ENCODE data around the gene POLD2. TPM values are rescaled to one million over a fixed set of nuclear protein-coding genes. Genes with fewer than 3 reads are reported as not detected.
A peak's percentile ranks its signal among the peaks of the same experiment; 100 is the strongest.

POLD2 gene
- total and polyA plus RNA-seq, 2 donors (not counting 3 experiments of a cell fraction or from before 2014, with no cell fraction given) = 96.5 to 122 TPM

DNA sequence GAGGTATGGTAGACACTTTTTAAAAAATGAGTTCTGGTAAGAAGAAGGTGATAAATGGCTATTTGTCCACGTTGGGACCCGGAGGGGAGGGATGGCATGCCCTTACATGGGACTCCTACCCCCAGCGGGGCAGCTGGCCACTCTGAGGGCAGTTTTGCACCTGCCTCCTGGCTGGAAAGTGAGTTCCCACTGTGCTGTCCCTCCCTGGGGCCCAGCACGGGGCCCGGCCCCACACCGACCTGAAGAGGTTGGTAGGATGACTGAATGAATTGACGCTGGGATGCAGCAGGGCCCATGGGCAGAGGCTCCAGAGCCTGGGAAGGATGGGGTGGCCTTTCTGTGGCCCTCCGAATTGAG, 19.8 kb downstream of the POLD2 start:
- Histone ChIP-seq H3K36me3 (ENCODE audit: control insufficient read depth in 2 of 2, extremely low read depth in 1 of 2, insufficient read depth in 2 of 2, low read length in 2 of 2) (no peaks in the 10 kb centered on the region), H3K27ac (ENCODE audit: insufficient read depth, low read depth, low read length) (no peak overlapping the region), H3K79me2 (ENCODE audit: control insufficient read depth, insufficient read depth, low read length) (peaks cover 5% of the 10 kb centered on the region), H3K4me1 (ENCODE audit: control insufficient read depth, extremely low read depth, insufficient read depth, low read length) (peaks cover 3% of the 10 kb centered on the region), H3K9ac (replicated peaks; ENCODE audit: extremely low read depth, insufficient read depth, low read length) (no peak overlapping the region), H4K20me1 (replicated peaks; ENCODE audit: control insufficient read depth, extremely low read depth, insufficient read depth, low read length) (no peaks in the 10 kb centered on the region), H3K4me3 (replicated peaks in 1 of 3; ENCODE audit: insufficient read depth in 1 of 3, low read depth in 1 of 3, low read length in 3 of 3) (peak overlapping the region in 1 of 3 experiments; percentile 59), H3K4me2 (ENCODE audit: insufficient read depth, low read length) (no peak overlapping the region), H2AFZ (ENCODE audit: low read depth, low read length) (peak overlapping the region; percentile 60), H3K9me3 (replicated peaks; ENCODE audit: control insufficient read depth, insufficient read depth, low read length) (no peaks in the 10 kb centered on the region), H3K27me3 (ENCODE audit: control insufficient read depth in 2 of 2, insufficient read depth in 2 of 2, low read length in 2 of 2) (no peaks in the 10 kb centered on the region), H3K9me1 (replicated peaks; ENCODE audit: control insufficient read depth, extremely low read depth, insufficient read depth, low read length) (no peaks in the 10 kb centered on the region)
- ChIA-PET POLR2A (no interaction called here), CTCF (no interaction called here)
- BruUV-seq (replicated peaks) = no TSS peak
- intact Hi-C loops (cut with micrococcal nuclease) (no loop called here), dilution Hi-C loops (cut with MboI; ENCODE audit: extremely low pct_ligation_motif_present, low sequenced_read_pairs) (no loop called here)
- FAIRE-seq (no peak), DNase-seq (ENCODE audit: low read depth, low spot score) (no peak)
- TF ChIP-seq POLR2AphosphoS5 (IDR thresholded peaks at IDR 0.05; ENCODE audit: insufficient read depth, low read depth, low read length) (no peak), JUN (IDR thresholded peaks at IDR 0.05; ENCODE audit: borderline replicate concordance, insufficient read depth, insufficient read length, low read depth) (no peak), FOS (IDR thresholded peaks at IDR 0.05; ENCODE audit: borderline replicate concordance, insufficient read depth, low read length) (no peak), MYC (IDR thresholded peaks at IDR 0.05; ENCODE audit: low read depth, low read length) (no peak), GATA2 (IDR thresholded peaks at IDR 0.05; ENCODE audit: insufficient read depth, insufficient read length, low read depth, low read length) (no peak), POLR2A (IDR thresholded peaks at IDR 0.05; ENCODE audit: low read depth, low read length) (no peak), EZH2 (IDR thresholded peaks at IDR 0.05; ENCODE audit: borderline replicate concordance, low read depth, low read length, severe bottlenecking) (no peak)
- TF ChIP-seq, protein P1, sequence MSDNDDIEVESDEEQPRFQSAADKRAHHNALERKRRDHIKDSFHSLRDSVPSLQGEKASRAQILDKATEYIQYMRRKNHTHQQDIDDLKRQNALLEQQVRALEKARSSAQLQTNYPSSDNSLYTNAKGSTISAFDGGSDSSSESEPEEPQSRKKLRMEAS (IDR thresholded peaks at IDR 0.05; ENCODE audit: insufficient read depth, insufficient read length) = no peak
- TF ChIP-seq, protein P2, sequence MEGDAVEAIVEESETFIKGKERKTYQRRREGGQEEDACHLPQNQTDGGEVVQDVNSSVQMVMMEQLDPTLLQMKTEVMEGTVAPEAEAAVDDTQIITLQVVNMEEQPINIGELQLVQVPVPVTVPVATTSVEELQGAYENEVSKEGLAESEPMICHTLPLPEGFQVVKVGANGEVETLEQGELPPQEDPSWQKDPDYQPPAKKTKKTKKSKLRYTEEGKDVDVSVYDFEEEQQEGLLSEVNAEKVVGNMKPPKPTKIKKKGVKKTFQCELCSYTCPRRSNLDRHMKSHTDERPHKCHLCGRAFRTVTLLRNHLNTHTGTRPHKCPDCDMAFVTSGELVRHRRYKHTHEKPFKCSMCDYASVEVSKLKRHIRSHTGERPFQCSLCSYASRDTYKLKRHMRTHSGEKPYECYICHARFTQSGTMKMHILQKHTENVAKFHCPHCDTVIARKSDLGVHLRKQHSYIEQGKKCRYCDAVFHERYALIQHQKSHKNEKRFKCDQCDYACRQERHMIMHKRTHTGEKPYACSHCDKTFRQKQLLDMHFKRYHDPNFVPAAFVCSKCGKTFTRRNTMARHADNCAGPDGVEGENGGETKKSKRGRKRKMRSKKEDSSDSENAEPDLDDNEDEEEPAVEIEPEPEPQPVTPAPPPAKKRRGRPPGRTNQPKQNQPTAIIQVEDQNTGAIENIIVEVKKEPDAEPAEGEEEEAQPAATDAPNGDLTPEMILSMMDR (IDR thresholded peaks at IDR 0.05; ENCODE audit: extremely low read depth in 1 of 2, insufficient read depth in 1 of 2, low read depth in 1 of 2, low read length in 2 of 2) = no peak
